HepG2 (cell line): Measurements from ENCODE around the gene ANO9. TPM values are rescaled to one million over a fixed set of nuclear protein-coding genes. Genes with fewer than 3 reads are reported as not detected.
A peak's percentile ranks its signal among the peaks of the same experiment; 100 is the strongest.

ENCODE experiments used
- ATAC-seq: fragments of 200-7000 bp; cut with Tn5 transposase; 3 replicates; pipeline ENCODE4 v1.9.1; 2020; ENCODE audit warnings: mild to moderate bottlenecking, moderate library complexity
- BruUV-seq: library from RNA; stranded (reverse); fragments of 400-500 nt; replicated peaks from 2 replicates; lab custom pipeline; 2021; lab: Mats Ljungman, UMichigan
- CTCF ChIA-PET: fragments of 300-600 bp; formaldehyde crosslinking; extraction: SDS; loops from one replicate; lab custom pipeline; 2021; ENCODE audit warnings: low total read pairs, inconsistent platforms, low intra/inter-chr PET ratio; lab: Yijun Ruan, JAX
- POLR2A ChIA-PET: fragments of 350-600 bp; sonication (Branson Sonifier 250); formaldehyde crosslinking; loops from one replicate; lab custom pipeline; 2020; ENCODE audit warnings: antibody characterized with exemption, inconsistent platforms; lab: Yijun Ruan, JAX
- DNase-seq: peaks from one replicate; pipeline ENCODE4 v3.0.0-alpha.2; 2015; ENCODE audit warnings: low spot score
- FAIRE-seq: peaks from 3 replicates; lab custom pipeline; 2011; peaks lifted over from hg19 to GRCh38; lab: Jason Lieb, UNC
- H2AFZ ChIP-seq: one replicate; pipeline ENCODE4 v1.6.1; 2011; ENCODE audit warnings: low read length, inconsistent platforms
- H3K27ac ChIP-seq: fragments of 300-600 bp; 3 replicates; pipeline ENCODE4 v1.8.0; 2011; ENCODE audit warnings: mixed run types, mild to moderate bottlenecking, mixed read lengths, low read length, inconsistent platforms; ENCODE audit not compliant: insufficient read depth; ENCODE audit errors: extremely low read length
- H3K27me3 ChIP-seq, 2 experiments: fragments of 200-600 bp in 1 of 2; 2 replicates in 1 of 2; 3 replicates in 1 of 2; pipeline versions ENCODE4 v1.6.0 to v1.8.0; 2011; ENCODE audit warnings: low read length in 2 of 2, mild to moderate bottlenecking in 2 of 2, moderate library complexity in 2 of 2, inconsistent platforms in 1 of 2; ENCODE audit not compliant: insufficient read depth in 2 of 2, control insufficient read depth in 1 of 2
- H3K36me3 ChIP-seq, 2 experiments: fragments of 200-600 bp in 1 of 2; replicated peaks in 1 of 2; 2 replicates in 1 of 2; 3 replicates in 1 of 2; pipeline versions ENCODE4 v1.5.1 to v1.8.0; 2011; ENCODE audit warnings: low read length in 2 of 2, inconsistent platforms in 1 of 2; ENCODE audit not compliant: insufficient read depth in 2 of 2, control insufficient read depth in 1 of 2
- H3K4me1 ChIP-seq: 2 replicates; pipeline ENCODE4 v1.5.1; 2012; ENCODE audit warnings: low read length, inconsistent platforms; ENCODE audit not compliant: insufficient read depth
- H3K4me2 ChIP-seq: 2 replicates; pipeline ENCODE4 v1.6.0; 2011; ENCODE audit warnings: low read depth, low read length, inconsistent platforms
- H3K4me3 ChIP-seq, 3 experiments: fragments of 200-600 bp in 1 of 3; sonication (generic), shearing (Covaris generic) in 1 of 3; replicated peaks in 1 of 3; 2 replicates each; pipeline ENCODE4 v1.5.1; 2011 to 2016; ENCODE audit warnings: low read length in 3 of 3, inconsistent platforms in 2 of 3, low read depth in 2 of 3, mild to moderate bottlenecking in 2 of 3, control low read depth in 1 of 3, mixed read lengths in 1 of 3; ENCODE audit not compliant: insufficient read depth in 1 of 3
- H3K79me2 ChIP-seq: one replicate; pipeline ENCODE4 v1.6.1; 2011; ENCODE audit warnings: low read length, inconsistent platforms; ENCODE audit not compliant: insufficient read depth
- H3K9ac ChIP-seq: 2 replicates; pipeline ENCODE4 v1.6.0; 2011; ENCODE audit warnings: mild to moderate bottlenecking, low read depth, low read length, inconsistent platforms; ENCODE audit not compliant: insufficient read depth
- H3K9me3 ChIP-seq: 2 replicates; pipeline ENCODE4 v1.5.1; 2012; ENCODE audit warnings: mild to moderate bottlenecking, low read length
- H4K20me1 ChIP-seq: 2 replicates; pipeline ENCODE4 v1.6.0; 2011; ENCODE audit warnings: inconsistent platforms, mild to moderate bottlenecking, low read length, moderate library complexity; ENCODE audit not compliant: insufficient read depth
- EP300 ChIP-seq, 3 experiments: sonication (generic) in 1 of 3; formaldehyde crosslinking in 1 of 3; IDR thresholded peaks; 2 replicates each; pipeline versions ENCODE4 v1.5.1 to v1.6.1; 2011 to 2020; ENCODE audit warnings: low read depth in 2 of 3, low read length in 2 of 3, borderline replicate concordance in 1 of 3, improper control_type of control experiment in 1 of 3, mild to moderate bottlenecking in 1 of 3, missing genetic modification reagents in 1 of 3, moderate library complexity in 1 of 3
- KDM4B ChIP-seq: sonication (generic); formaldehyde crosslinking; IDR thresholded peaks from 2 replicates; pipeline ENCODE4 v1.4.0; 2020; ENCODE audit warnings: missing genetic modification reagents
- TFDP2 ChIP-seq: sonication (generic); formaldehyde crosslinking; IDR thresholded peaks from 2 replicates; pipeline ENCODE4 v1.4.0; 2020; ENCODE audit warnings: missing genetic modification reagents
- ZNF205 ChIP-seq: IDR thresholded peaks from 2 replicates; pipeline ENCODE4 v1.6.1; 2018; ENCODE audit warnings: missing biosample characterization, missing genetic modification reagents
- ZNF569 ChIP-seq: sonication (generic); formaldehyde crosslinking; IDR thresholded peaks from 2 replicates; pipeline ENCODE4 v1.5.0; 2020; ENCODE audit warnings: mild to moderate bottlenecking, missing genetic modification reagents, moderate library complexity, borderline replicate concordance
- ZNF703 ChIP-seq: sonication (generic); formaldehyde crosslinking; IDR thresholded peaks from 2 replicates; pipeline ENCODE4 v1.5.1; 2020; ENCODE audit warnings: missing genetic modification reagents, mild to moderate bottlenecking, moderate library complexity, borderline replicate concordance
- ZNF770 ChIP-seq: sonication (generic); formaldehyde crosslinking; IDR thresholded peaks from 2 replicates; pipeline ENCODE4 v1.5.0; 2020; ENCODE audit warnings: mild to moderate bottlenecking, missing genetic modification reagents
- WGBS: methylation state at CpG from one replicate; pipeline ENCODE4 v1.1.6; 2017; ENCODE audit warnings: low lambda C conversion rate; 5-methylcytosine and 5-hydroxymethylcytosine counted together
- in situ Hi-C: cut with HindIII; loops from 2 replicates; pipeline ENCODE4 v1.10.0; 2017; ENCODE audit warnings: low pct_unique_long_range_greater_than_20kb; ENCODE audit not compliant: extremely low pct_ligation_motif_present
- intact Hi-C: fragments of 100-400 bp; cut with micrococcal nuclease; formaldehyde crosslinking; loops from one replicate; pipeline ENCODE4 v1.10.0; 2022; ENCODE audit not compliant: unreplicated experiment
- polyA plus RNA-seq, 8 experiments: library from polyadenylated mRNA; depleted of rRNA in 3 of 8; stranded (reverse) in 7 of 8; unstranded in 1 of 8; fragments of >200 nt; fragmentation: Illumina TruSeq in 4 of 8; extraction: Trizol in 4 of 8; gene quantifications; 2 replicates each; pipeline versions ENCODE4 v1.2.1 to v1.2.3, GENCODE V29; 2011 to 2016; ENCODE audit warnings: low read depth in 4 of 8, missing spikeins in 1 of 8, mixed read lengths in 1 of 8; ENCODE audit not compliant: insufficient read depth in 1 of 8
- total RNA-seq, 5 experiments: library from RNA; depleted of rRNA; stranded (reverse); fragments of >200 nt; fragmentation: Illumina TruSeq; extraction: Trizol; gene quantifications; 2 replicates each; pipeline ENCODE4 v1.2.3, GENCODE V29; 2016; ENCODE audit warnings: low read depth in 1 of 5

ANO9 gene
- total and polyA plus RNA-seq, 2 of the 13 experiments (the other 11 are each of a cell fraction or from before 2014, with no cell fraction given) = 8.9 to 14.3 TPM

DNA sequence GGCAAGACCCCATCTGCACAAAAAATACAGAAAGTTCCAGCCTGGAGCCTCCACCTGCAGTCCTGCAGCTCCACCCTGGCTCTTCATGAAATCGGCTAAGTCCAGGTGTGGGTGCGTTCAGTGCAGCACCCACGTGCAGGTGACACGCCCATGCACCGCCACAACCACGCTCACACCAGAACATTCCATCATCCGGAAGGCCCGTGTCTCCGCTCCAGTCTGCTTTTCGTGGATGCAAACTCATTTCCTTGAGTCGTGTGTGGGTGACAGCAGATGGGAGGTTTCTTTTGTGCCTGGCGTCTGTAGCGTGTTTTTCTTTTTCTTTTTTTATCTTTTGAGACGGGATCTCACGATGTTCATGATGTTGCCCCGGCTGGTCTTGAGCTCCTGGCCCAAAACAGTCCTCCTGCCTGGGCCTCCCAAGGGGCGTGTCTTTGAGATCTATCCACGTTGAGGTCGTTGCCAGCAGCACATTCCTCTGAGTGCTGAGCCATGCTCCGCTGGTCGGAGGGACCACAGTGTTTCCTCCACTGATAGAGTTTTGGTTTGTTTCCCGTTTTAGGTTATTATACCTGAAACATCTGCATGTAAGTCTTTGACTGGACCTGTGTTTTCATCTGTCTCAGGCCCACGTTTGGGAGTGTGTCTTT lies 15.4 kb upstream of the ANO9 start:
- no peaks in the 10 kb centered on the region; a peak in 1 of 5 replicates for H3K27me3 ChIP-seq
- peaks cover 47% of the 10 kb centered on the region for H3K79me2 ChIP-seq
- intact Hi-C loops = no loop called here
- in situ Hi-C loops = no loop called here
- no peak overlapping the region for H2AFZ ChIP-seq
- ATAC-seq (no peak), DNase-seq (no peak)
- BruUV-seq = no TSS peak
- no peaks in the 10 kb centered on the region for H3K9me3 ChIP-seq
- peak; percentile 28; the same call in 1 of the 2 replicates for TF ChIP-seq ZNF770 (CRISPR knock-in tag)
- no peak for TF ChIP-seq ZNF569
- TF ChIP-seq KDM4B (CRISPR knock-in tag) = no peak
- no peak for TF ChIP-seq TFDP2
- no peak for TF ChIP-seq EP300 (IDR thresholded peaks at IDR 0.05; ENCODE audit: low read depth in 2 of 2, low read length in 2 of 2)
- no peak for TF ChIP-seq EP300 (CRISPR knock-in tag; IDR thresholded peaks at IDR 0.05; ENCODE audit: borderline replicate concordance)
- no peak for TF ChIP-seq ZNF205 (CRISPR knock-in tag)
- no peak for TF ChIP-seq ZNF703 (CRISPR knock-in tag)
- TF ChIP-seq, all 625 proteins: peak for 1
- no peak for FAIRE-seq
- WGBS = 90% methylated on average over 18 of the region's 23 CpGs
- Histone ChIP-seq H3K4me3 (no peak overlapping the region), H3K4me2 (no peak overlapping the region), H3K27ac (no peak overlapping the region), H3K36me3 (peaks cover 22 to 55% of the 10 kb centered on the region in 2 experiments), H3K4me1 (peaks cover 1% of the 10 kb centered on the region), H3K9ac (no peak overlapping the region), H4K20me1 (no peaks in the 10 kb centered on the region)
- POLR2A ChIA-PET = interaction anchor here (0.9 to 1.2 kb wide), 2 partner anchors 9 to 50 kb away, joined by 3 to 4 read pairs; partner anchors contain the start of gene RNH1
- CTCF ChIA-PET = no interaction called here
